Neural cell (in vitro differentiated cells): ENCODE measurements around the gene CCDC85C. TPM values are rescaled to one million over a fixed set of nuclear protein-coding genes. Genes with fewer than 3 reads are reported as not detected.

ENCODE experiments used
- H2AFZ ChIP-seq: fragments of 200-600, 300-800 bp; sonication (generic), shearing (Covaris generic); 2 replicates; pipeline ENCODE4 v1.6.0; 2014; ENCODE audit warnings: low read depth, mild to moderate bottlenecking, antibody characterized with exemption, low read length, moderate library complexity
- H3F3A ChIP-seq: fragments of 200-600 bp; shearing (Covaris generic); 2 replicates; pipeline ENCODE4 v1.6.1; 2016; ENCODE audit warnings: mild to moderate bottlenecking, moderate library complexity, mixed read lengths, antibody characterized with exemption, low read length; ENCODE audit not compliant: insufficient read depth, poor library complexity, severe bottlenecking
- H3K27ac ChIP-seq: fragments of 200-600, 300-800 bp; sonication (generic), shearing (Covaris generic); 2 replicates; pipeline ENCODE4 v1.5.1; 2014; ENCODE audit warnings: mild to moderate bottlenecking, low read length, moderate library complexity
- H3K27me3 ChIP-seq: fragments of 300-800, 200-600 bp; sonication (generic), shearing (Covaris generic); 2 replicates; pipeline ENCODE4 v1.6.0; 2014; ENCODE audit warnings: mild to moderate bottlenecking, low read depth, low read length, moderate library complexity; ENCODE audit not compliant: insufficient read depth
- H3K36me3 ChIP-seq: fragments of 300-800, 200-600 bp; sonication (generic), shearing (Covaris generic); 2 replicates; pipeline ENCODE4 v1.5.1; 2014; ENCODE audit warnings: mild to moderate bottlenecking, antibody characterized with exemption, low read length, moderate library complexity; ENCODE audit not compliant: insufficient read depth
- H3K4me2 ChIP-seq: fragments of 300-800, 200-600 bp; sonication (generic), shearing (Covaris generic); 2 replicates; pipeline ENCODE4 v1.6.0; 2014; ENCODE audit warnings: mild to moderate bottlenecking, low read length
- H3K4me3 ChIP-seq: fragments of 300-800, 200-600 bp; sonication (generic), shearing (Covaris generic); 2 replicates; pipeline ENCODE4 v1.5.1; 2014; ENCODE audit warnings: mild to moderate bottlenecking, low read length, moderate library complexity
- H3K79me2 ChIP-seq: fragments of 200-600 bp; shearing (Covaris generic); replicated peaks from 2 replicates; pipeline ENCODE4 v1.6.0; 2014; ENCODE audit warnings: mild to moderate bottlenecking, low read length, moderate library complexity; ENCODE audit not compliant: insufficient read depth
- H3K9ac ChIP-seq: fragments of 300-800, 200-600 bp; sonication (generic), shearing (Covaris generic); 2 replicates; pipeline ENCODE4 v1.6.1; 2016; ENCODE audit warnings: mild to moderate bottlenecking, low read length, mixed read lengths
- H3K9me2 ChIP-seq: fragments of 200-600 bp; shearing (Covaris generic); 2 replicates; pipeline ENCODE4 v1.6.1; 2016; ENCODE audit warnings: mild to moderate bottlenecking, low read length, mixed read lengths; ENCODE audit not compliant: insufficient read depth
- H3K9me3 ChIP-seq: fragments of 200-600, 300-800 bp; sonication (generic), shearing (Covaris generic); 2 replicates; pipeline ENCODE4 v1.6.1; 2016; ENCODE audit warnings: mild to moderate bottlenecking, mixed run types, low read length, moderate library complexity, mixed read lengths
- H4K20me1 ChIP-seq: fragments of 200-600 bp; shearing (Covaris generic); 2 replicates; pipeline ENCODE4 v1.6.1; 2016; ENCODE audit warnings: mild to moderate bottlenecking, mixed run types; ENCODE audit not compliant: insufficient read depth
- EP300 ChIP-seq: fragments of 450-650 bp; conservative IDR thresholded peaks from 2 replicates; pipeline ENCODE4 v1.6.1; 2014; ENCODE audit warnings: antibody characterized with exemption, mild to moderate bottlenecking, moderate library complexity; ENCODE audit not compliant: poor library complexity, severe bottlenecking
- EZH2 ChIP-seq: fragments of 200-600, 300-800 bp; shearing (Covaris generic), sonication (generic); IDR thresholded peaks from 2 replicates; pipeline ENCODE4 v1.6.1; 2014; ENCODE audit warnings: antibody characterized with exemption, low read length, borderline replicate concordance, mild to moderate bottlenecking; ENCODE audit not compliant: insufficient read depth, poor library complexity, severe bottlenecking
- MXI1 ChIP-seq: fragments of 450-650 bp; conservative IDR thresholded peaks from 2 replicates; pipeline ENCODE4 v1.6.1; 2014; ENCODE audit warnings: antibody characterized with exemption, mild to moderate bottlenecking; ENCODE audit not compliant: poor library complexity, severe bottlenecking
- POLR2AphosphoS5 ChIP-seq: IDR thresholded peaks from 2 replicates; pipeline ENCODE4 v1.6.1; 2012
- RAD21 ChIP-seq: fragments of 450-650 bp; conservative IDR thresholded peaks from 2 replicates; pipeline ENCODE4 v1.6.1; 2014; ENCODE audit warnings: antibody characterized with exemption, mild to moderate bottlenecking, moderate library complexity
- SMC3 ChIP-seq: fragments of 450-650 bp; conservative IDR thresholded peaks from 2 replicates; pipeline ENCODE4 v1.6.1; 2014; ENCODE audit warnings: antibody characterized with exemption, mild to moderate bottlenecking, moderate library complexity; ENCODE audit not compliant: poor library complexity
- TAF1 ChIP-seq: IDR thresholded peaks from 2 replicates; pipeline ENCODE4 v1.6.1; 2012; ENCODE audit warnings: low read depth
- polyA plus RNA-seq: library from polyadenylated mRNA; depleted of rRNA; stranded (reverse); fragments of >200 nt; gene quantifications from 2 replicates; pipeline ENCODE4 v1.2.3, GENCODE V29; 2014
- TF ChIP-seq, protein P1 (sequence below): fragments of 450-650 bp; IDR thresholded peaks from 2 replicates; pipeline ENCODE4 v1.5.1; 2014; ENCODE audit warnings: antibody characterized with exemption, mild to moderate bottlenecking, moderate library complexity; ENCODE audit not compliant: poor library complexity, severe bottlenecking
- TF ChIP-seq, protein P2 (sequence below): IDR thresholded peaks from 2 replicates; pipeline ENCODE4 v1.6.1; 2012; ENCODE audit warnings: borderline replicate concordance

Gene CCDC85C
- polyA plus RNA-seq, 1 donor from 2014 or later, result 24.8 TPM

DNA sequence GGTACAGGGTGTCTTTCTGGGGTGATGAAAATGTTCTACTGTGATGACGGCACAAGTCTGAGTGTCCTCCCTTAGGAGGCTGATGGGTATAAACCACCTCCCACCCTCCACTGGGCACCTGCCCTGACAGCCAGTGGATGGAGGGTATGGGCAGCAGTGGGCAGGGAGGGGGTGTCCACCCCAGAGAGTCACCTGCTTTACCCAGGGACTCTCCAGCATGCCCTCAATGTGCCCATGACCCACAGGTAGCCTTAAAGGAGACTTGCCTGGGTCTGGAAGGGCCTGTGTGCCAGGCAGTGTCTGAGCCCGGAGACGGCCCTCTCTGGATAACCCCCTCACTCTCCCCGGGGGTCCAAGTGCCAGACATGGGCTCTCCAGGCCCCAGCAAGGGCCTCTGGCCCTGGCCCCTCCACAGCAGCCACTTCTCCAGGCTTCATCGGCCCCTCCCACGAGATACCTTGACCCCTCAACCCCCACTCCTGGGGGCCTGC lies 84.0 kb downstream of the CCDC85C start:
- Histone ChIP-seq H3K9me2 (no peaks in the 10 kb centered on the region), H3K9me3 (no peaks in the 10 kb centered on the region), H3K79me2 (peaks cover 5% of the 10 kb centered on the region), H3K27me3 (no peaks in the 10 kb centered on the region), H3K4me3 (no peak overlapping the region), H3F3A (no peaks in the 10 kb centered on the region), H3K9ac (no peak overlapping the region), H3K36me3 (no peaks in the 10 kb centered on the region), H4K20me1 (no peaks in the 10 kb centered on the region), H3K27ac (no peak overlapping the region), H2AFZ (no peak overlapping the region), H3K4me2 (no peak overlapping the region)
- TF ChIP-seq MXI1, result no peak
- no peak for TF ChIP-seq TAF1
- TF ChIP-seq, protein P1, sequence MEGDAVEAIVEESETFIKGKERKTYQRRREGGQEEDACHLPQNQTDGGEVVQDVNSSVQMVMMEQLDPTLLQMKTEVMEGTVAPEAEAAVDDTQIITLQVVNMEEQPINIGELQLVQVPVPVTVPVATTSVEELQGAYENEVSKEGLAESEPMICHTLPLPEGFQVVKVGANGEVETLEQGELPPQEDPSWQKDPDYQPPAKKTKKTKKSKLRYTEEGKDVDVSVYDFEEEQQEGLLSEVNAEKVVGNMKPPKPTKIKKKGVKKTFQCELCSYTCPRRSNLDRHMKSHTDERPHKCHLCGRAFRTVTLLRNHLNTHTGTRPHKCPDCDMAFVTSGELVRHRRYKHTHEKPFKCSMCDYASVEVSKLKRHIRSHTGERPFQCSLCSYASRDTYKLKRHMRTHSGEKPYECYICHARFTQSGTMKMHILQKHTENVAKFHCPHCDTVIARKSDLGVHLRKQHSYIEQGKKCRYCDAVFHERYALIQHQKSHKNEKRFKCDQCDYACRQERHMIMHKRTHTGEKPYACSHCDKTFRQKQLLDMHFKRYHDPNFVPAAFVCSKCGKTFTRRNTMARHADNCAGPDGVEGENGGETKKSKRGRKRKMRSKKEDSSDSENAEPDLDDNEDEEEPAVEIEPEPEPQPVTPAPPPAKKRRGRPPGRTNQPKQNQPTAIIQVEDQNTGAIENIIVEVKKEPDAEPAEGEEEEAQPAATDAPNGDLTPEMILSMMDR, result no peak
- TF ChIP-seq SMC3, result no peak
- TF ChIP-seq EP300, result no peak
- TF ChIP-seq EZH2, result no peak
- TF ChIP-seq, protein P2, sequence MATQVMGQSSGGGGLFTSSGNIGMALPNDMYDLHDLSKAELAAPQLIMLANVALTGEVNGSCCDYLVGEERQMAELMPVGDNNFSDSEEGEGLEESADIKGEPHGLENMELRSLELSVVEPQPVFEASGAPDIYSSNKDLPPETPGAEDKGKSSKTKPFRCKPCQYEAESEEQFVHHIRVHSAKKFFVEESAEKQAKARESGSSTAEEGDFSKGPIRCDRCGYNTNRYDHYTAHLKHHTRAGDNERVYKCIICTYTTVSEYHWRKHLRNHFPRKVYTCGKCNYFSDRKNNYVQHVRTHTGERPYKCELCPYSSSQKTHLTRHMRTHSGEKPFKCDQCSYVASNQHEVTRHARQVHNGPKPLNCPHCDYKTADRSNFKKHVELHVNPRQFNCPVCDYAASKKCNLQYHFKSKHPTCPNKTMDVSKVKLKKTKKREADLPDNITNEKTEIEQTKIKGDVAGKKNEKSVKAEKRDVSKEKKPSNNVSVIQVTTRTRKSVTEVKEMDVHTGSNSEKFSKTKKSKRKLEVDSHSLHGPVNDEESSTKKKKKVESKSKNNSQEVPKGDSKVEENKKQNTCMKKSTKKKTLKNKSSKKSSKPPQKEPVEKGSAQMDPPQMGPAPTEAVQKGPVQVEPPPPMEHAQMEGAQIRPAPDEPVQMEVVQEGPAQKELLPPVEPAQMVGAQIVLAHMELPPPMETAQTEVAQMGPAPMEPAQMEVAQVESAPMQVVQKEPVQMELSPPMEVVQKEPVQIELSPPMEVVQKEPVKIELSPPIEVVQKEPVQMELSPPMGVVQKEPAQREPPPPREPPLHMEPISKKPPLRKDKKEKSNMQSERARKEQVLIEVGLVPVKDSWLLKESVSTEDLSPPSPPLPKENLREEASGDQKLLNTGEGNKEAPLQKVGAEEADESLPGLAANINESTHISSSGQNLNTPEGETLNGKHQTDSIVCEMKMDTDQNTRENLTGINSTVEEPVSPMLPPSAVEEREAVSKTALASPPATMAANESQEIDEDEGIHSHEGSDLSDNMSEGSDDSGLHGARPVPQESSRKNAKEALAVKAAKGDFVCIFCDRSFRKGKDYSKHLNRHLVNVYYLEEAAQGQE, result no peak
- no peak for TF ChIP-seq RAD21
- no peak for TF ChIP-seq POLR2AphosphoS5

DNA sequence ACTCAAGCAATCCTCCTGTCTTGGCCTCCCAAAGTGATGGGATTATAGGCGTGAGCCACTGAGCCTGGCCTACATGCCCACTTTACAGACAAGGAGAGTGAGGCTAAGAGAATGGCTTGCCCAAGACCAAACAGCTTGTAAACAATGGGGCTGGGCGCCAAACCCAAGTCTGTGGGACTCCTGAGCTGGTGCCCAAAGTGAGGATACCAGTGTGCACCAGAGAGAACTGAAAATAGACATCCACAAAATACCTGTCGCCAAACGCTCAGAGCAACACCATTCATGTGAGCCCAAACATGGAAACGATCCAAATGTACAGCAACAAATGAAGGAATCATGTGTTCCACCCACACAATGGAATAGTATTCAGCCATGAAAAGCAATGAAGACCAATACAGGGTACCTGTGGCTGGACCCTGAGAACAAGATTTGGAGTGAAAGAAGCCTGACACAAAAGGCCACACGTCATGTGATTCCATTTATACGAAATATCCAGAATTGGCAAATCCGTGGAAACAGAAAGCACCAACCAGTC lies 84.6 kb downstream of the CCDC85C start:
- H4K20me1 ChIP-seq, result no peaks in the 10 kb centered on the region
- no peaks in the 10 kb centered on the region for H3K9me2 ChIP-seq
- H3K79me2 ChIP-seq, result peaks cover 5% of the 10 kb centered on the region
- H3K27ac ChIP-seq, result no peak overlapping the region
- no peak overlapping the region for H3K4me3 ChIP-seq
- no peaks in the 10 kb centered on the region for H3K36me3 ChIP-seq
- H3K9ac ChIP-seq, result no peak overlapping the region
- TF ChIP-seq MXI1, result no peak
- TF ChIP-seq EP300, result no peak
- no peak for TF ChIP-seq SMC3
- no peak for TF ChIP-seq POLR2AphosphoS5
- TF ChIP-seq TAF1, result no peak
- no peak for TF ChIP-seq RAD21
- TF ChIP-seq, protein P1, result no peak
- TF ChIP-seq EZH2, result no peak
- H3K9me3 ChIP-seq, result no peaks in the 10 kb centered on the region
- no peak overlapping the region for H2AFZ ChIP-seq
- H3K4me2 ChIP-seq, result no peak overlapping the region
- no peaks in the 10 kb centered on the region for H3K27me3 ChIP-seq
- H3F3A ChIP-seq, result no peaks in the 10 kb centered on the region
